Testis (tissue), 3 donors: ENCODE results near the gene CIAO2A. TPM values are rescaled to one million over a fixed set of nuclear protein-coding genes. Genes with fewer than 3 reads are reported as not detected.

ENCODE experiments used
- DNase-seq: peaks from one replicate; pipeline ENCODE4 v3.0.0-alpha.2; 2019
- H3K27ac ChIP-seq, 2 donors: fragments of 200-600 bp; sonication (generic); one replicate each; pipeline ENCODE4 v1.5.1; 2019
- H3K27me3 ChIP-seq: fragments of 200-600 bp; sonication (generic); one replicate; pipeline ENCODE4 v1.5.1; 2019
- H3K36me3 ChIP-seq: fragments of 200-600 bp; sonication (generic); one replicate; pipeline ENCODE4 v1.5.1; 2017; ENCODE audit warnings: low read depth; ENCODE audit errors: missing control alignments
- H3K4me1 ChIP-seq: fragments of 200-600 bp; sonication (generic); one replicate; pipeline ENCODE4 v1.5.1; 2019
- H3K4me3 ChIP-seq, 2 donors: fragments of 200-600 bp; sonication (generic); one replicate each; pipeline ENCODE4 v1.5.1; 2017 to 2019
- H3K9me3 ChIP-seq: fragments of 200-600 bp; sonication (generic); one replicate; pipeline ENCODE4 v1.5.1; 2017
- CTCF ChIP-seq, 3 experiments: fragments of 450-650 bp in 2 of 3; fragments of 200-600 bp in 1 of 3; sonication (generic) in 1 of 3; IDR thresholded peaks; one replicate each; pipeline ENCODE4 v1.5.1; 2016 to 2019; ENCODE audit warnings: antibody characterized with exemption in 3 of 3, mild to moderate bottlenecking in 2 of 3, moderate library complexity in 1 of 3
- POLR2A ChIP-seq: fragments of 450-650 bp; IDR thresholded peaks from one replicate; pipeline ENCODE4 v1.6.1; 2017; ENCODE audit warnings: antibody characterized with exemption, mild to moderate bottlenecking, moderate library complexity
- WGBS, 2 donors: methylation state at CpG; one replicate each; pipeline ENCODE4 v1.1.5; 2018; 5-methylcytosine and 5-hydroxymethylcytosine counted together
- intact Hi-C: fragments of 100-400 bp; cut with DNase I; formaldehyde crosslinking; loops from one replicate; pipeline ENCODE4 v1.15.1; 2023; ENCODE audit warnings: low total_unique reads
- polyA plus RNA-seq: library from polyadenylated mRNA; stranded (reverse); fragments of 350-450 nt; fragmentation: Illumina TruSeq; extraction: RNeasy Lipid Tissue Mini Kit (QIAGEN cat#74804); gene quantifications from one replicate; pipeline ENCODE4 v1.2.3, GENCODE V29; 2014; ENCODE audit warnings: low read depth, low replicate concordance; ENCODE audit not compliant: insufficient read depth
- total RNA-seq, 2 donors: library from RNA; depleted of rRNA; stranded (reverse); fragments of >200 nt; gene quantifications; one replicate each; pipeline ENCODE4 v1.2.3, GENCODE V29; 2016

Gene CIAO2A
- total and polyA plus RNA-seq, 3 donors from 2014 or later, result 33.7 to 36.8 (median 36.1) TPM

- intact Hi-C loops, result no loop called here
- no peak overlapping the region for H3K27ac ChIP-seq
- no peaks in the 10 kb centered on the region for H3K9me3 ChIP-seq
- H3K27me3 ChIP-seq, result no peaks in the 10 kb centered on the region
- no peak for TF ChIP-seq CTCF (IDR thresholded peaks at IDR 0.05)
- TF ChIP-seq POLR2A, result no peak
- no peak for DNase-seq
- no peaks in the 10 kb centered on the region for H3K36me3 ChIP-seq
- H3K4me1 ChIP-seq, result peaks cover 9% of the 10 kb centered on the region
- 68 to 73% methylated on average over 5 of the region's 5 CpGs for WGBS, 2 donors
- no peak overlapping the region for H3K4me3 ChIP-seq
These were observed 48.6 kb downstream of the CIAO2A start for GRCh38 chr15:64045101-64045435.

- 85 to 93% methylated on average over 7 of the region's 7 CpGs for WGBS, 2 donors
- Histone ChIP-seq H3K27me3 (no peaks in the 10 kb centered on the region), H3K4me3 (no peak overlapping the region), H3K36me3 (no peaks in the 10 kb centered on the region), H3K27ac (no peak overlapping the region), H3K4me1 (peaks cover 9% of the 10 kb centered on the region), H3K9me3 (no peaks in the 10 kb centered on the region)
- TF ChIP-seq POLR2A (no peak), CTCF (IDR thresholded peaks at IDR 0.05) (no peak)
- intact Hi-C loops, result no loop called here
- no peak for DNase-seq
These were observed 49.1 kb downstream of the CIAO2A start for GRCh38 chr15:64044300-64045100.

- Histone ChIP-seq H3K4me3 (no peak overlapping the region), H3K9me3 (no peaks in the 10 kb centered on the region), H3K27ac (no peak overlapping the region), H3K36me3 (no peaks in the 10 kb centered on the region), H3K27me3 (no peaks in the 10 kb centered on the region), H3K4me1 (no peaks in the 10 kb centered on the region)
- TF ChIP-seq CTCF (IDR thresholded peaks at IDR 0.05) (no peak), POLR2A (no peak)
- intact Hi-C loops, result no loop called here
- DNase-seq, result no peak
- 90 to 93% methylated on average over 4 of the region's 4 CpGs for WGBS, 2 donors
These were observed 54.6 kb downstream of the CIAO2A start for GRCh38 chr15:64038878-64039610.

- no peaks in the 10 kb centered on the region for H3K9me3 ChIP-seq
- intact Hi-C loops, result no loop called here
- no peaks in the 10 kb centered on the region for H3K36me3 ChIP-seq
- no peaks in the 10 kb centered on the region for H3K27me3 ChIP-seq
- no peak overlapping the region for H3K27ac ChIP-seq
- H3K4me3 ChIP-seq, result no peak overlapping the region
- no peak for DNase-seq
- 39 to 50% methylated on average over 2 of the region's 2 CpGs for WGBS, 2 donors
- H3K4me1 ChIP-seq, result no peaks in the 10 kb centered on the region
- no peak for TF ChIP-seq CTCF (IDR thresholded peaks at IDR 0.05)
- no peak for TF ChIP-seq POLR2A
These were observed 55.7 kb downstream of the CIAO2A start for GRCh38 chr15:64037966-64038365.
